ENCODE data around the gene WDR70. TPM values are rescaled to one million over a fixed set of nuclear protein-coding genes. Genes with fewer than 3 reads are reported as not detected.
"Not testable (repeated sequence)": the region's sequence is repeated elsewhere in the genome, so short reads cannot be mapped to it uniquely, and the experiment has no call there.

The WDR70 gene
- polyA plus RNA-seq, 1 of the 3 experiments (the other 2 are of a cell fraction): 14.2 TPM

GRCh38 chr5:37645707-37646106, 266.6 kb downstream of the WDR70 start:
- peaks cover 0 to 13% of the 10 kb centered on the region in 2 experiments for H3K36me3 ChIP-seq (replicated peaks in 1 of 2; ENCODE audit: control insufficient read depth in 1 of 2, insufficient read depth in 2 of 2, low read length in 1 of 2)
- no peak overlapping the region for H2AFZ ChIP-seq (ENCODE audit: low read depth)
- H3K9ac ChIP-seq: no peak overlapping the region
- H4K20me1 ChIP-seq (ENCODE audit: insufficient read depth): no peaks in the 10 kb centered on the region
- no peaks in the 10 kb centered on the region for H3F3A ChIP-seq (replicated peaks; ENCODE audit: insufficient read depth)
- H3K9me3 ChIP-seq: peaks cover 20% of the 10 kb centered on the region; the same call in 1 of the 2 replicates
- CTCF ChIA-PET: no interaction called here
- POLR2A ChIA-PET: no interaction called here
- no peak for TF ChIP-seq MXI1 (IDR thresholded peaks at IDR 0.05; ENCODE audit: low read depth, low read length)
- TF ChIP-seq TCF12 (IDR thresholded peaks at IDR 0.05): no peak
- TF ChIP-seq SMC3 (IDR thresholded peaks at IDR 0.05; ENCODE audit: low read depth, low read length): no peak
- no peak for TF ChIP-seq RFX5 (IDR thresholded peaks at IDR 0.05; ENCODE audit: low read length)
- no peak for TF ChIP-seq FOSL2 (IDR thresholded peaks at IDR 0.05; ENCODE audit: borderline replicate concordance, low read depth)
- no peak for TF ChIP-seq RAD21 (IDR thresholded peaks at IDR 0.05; ENCODE audit: low read length)
- no peak for TF ChIP-seq GATA2 (CRISPR knock-in tag; IDR thresholded peaks at IDR 0.05)
- no peak for TF ChIP-seq TEAD4 (IDR thresholded peaks at IDR 0.05; ENCODE audit: borderline replicate concordance, insufficient read depth)
- no peak for TF ChIP-seq TAF1 (IDR thresholded peaks at IDR 0.05; ENCODE audit: borderline replicate concordance, low read depth, low read length)
- TF ChIP-seq NRF1 (IDR thresholded peaks at IDR 0.05; ENCODE audit: low read depth, low read length): no peak
- no peak for TF ChIP-seq NFIC (IDR thresholded peaks at IDR 0.05; ENCODE audit: borderline replicate concordance)
- TF ChIP-seq, protein P1, sequence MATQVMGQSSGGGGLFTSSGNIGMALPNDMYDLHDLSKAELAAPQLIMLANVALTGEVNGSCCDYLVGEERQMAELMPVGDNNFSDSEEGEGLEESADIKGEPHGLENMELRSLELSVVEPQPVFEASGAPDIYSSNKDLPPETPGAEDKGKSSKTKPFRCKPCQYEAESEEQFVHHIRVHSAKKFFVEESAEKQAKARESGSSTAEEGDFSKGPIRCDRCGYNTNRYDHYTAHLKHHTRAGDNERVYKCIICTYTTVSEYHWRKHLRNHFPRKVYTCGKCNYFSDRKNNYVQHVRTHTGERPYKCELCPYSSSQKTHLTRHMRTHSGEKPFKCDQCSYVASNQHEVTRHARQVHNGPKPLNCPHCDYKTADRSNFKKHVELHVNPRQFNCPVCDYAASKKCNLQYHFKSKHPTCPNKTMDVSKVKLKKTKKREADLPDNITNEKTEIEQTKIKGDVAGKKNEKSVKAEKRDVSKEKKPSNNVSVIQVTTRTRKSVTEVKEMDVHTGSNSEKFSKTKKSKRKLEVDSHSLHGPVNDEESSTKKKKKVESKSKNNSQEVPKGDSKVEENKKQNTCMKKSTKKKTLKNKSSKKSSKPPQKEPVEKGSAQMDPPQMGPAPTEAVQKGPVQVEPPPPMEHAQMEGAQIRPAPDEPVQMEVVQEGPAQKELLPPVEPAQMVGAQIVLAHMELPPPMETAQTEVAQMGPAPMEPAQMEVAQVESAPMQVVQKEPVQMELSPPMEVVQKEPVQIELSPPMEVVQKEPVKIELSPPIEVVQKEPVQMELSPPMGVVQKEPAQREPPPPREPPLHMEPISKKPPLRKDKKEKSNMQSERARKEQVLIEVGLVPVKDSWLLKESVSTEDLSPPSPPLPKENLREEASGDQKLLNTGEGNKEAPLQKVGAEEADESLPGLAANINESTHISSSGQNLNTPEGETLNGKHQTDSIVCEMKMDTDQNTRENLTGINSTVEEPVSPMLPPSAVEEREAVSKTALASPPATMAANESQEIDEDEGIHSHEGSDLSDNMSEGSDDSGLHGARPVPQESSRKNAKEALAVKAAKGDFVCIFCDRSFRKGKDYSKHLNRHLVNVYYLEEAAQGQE (IDR thresholded peaks at IDR 0.05; ENCODE audit: low read depth, low read length): no peak
- TF ChIP-seq EZH2phosphoT487 (IDR thresholded peaks at IDR 0.05; ENCODE audit: borderline replicate concordance, low read depth): no peak
- no peak for TF ChIP-seq EP300 (IDR thresholded peaks at IDR 0.05; ENCODE audit: borderline replicate concordance in 1 of 2, low read depth in 1 of 2, low read length in 1 of 2)
- DNase-seq: no peak
- no peak overlapping the region for H3K27ac ChIP-seq (ENCODE audit: low read depth in 2 of 2, low read length in 1 of 2)
- no peaks in the 10 kb centered on the region for H3K27me3 ChIP-seq (ENCODE audit: insufficient read depth)
- no peaks in the 10 kb centered on the region; the same call in 1 of the 2 replicates for H3K79me2 ChIP-seq (ENCODE audit: insufficient read depth)
- no peak overlapping the region for H3K4me3 ChIP-seq (ENCODE audit: low read depth in 2 of 2, low read length in 1 of 2)
- WGBS (ENCODE audit: low lambda C conversion rate): 4% methylated on average over 1 of the region's 1 CpG
- H3K9me2 ChIP-seq: no peaks in the 10 kb centered on the region
- no peaks in the 10 kb centered on the region for H3K4me1 ChIP-seq (ENCODE audit: control insufficient read depth in 1 of 2, insufficient read depth in 2 of 2, low read depth in 1 of 2, low read length in 1 of 2)
- no peak overlapping the region for H3K4me2 ChIP-seq

- H3K9ac ChIP-seq: not testable (repeated sequence)
Measured at GRCh38 chr5:37654566-37654965, 275.4 kb downstream of the WDR70 start.

More at GRCh38 chr5:37654566-37654965, 275.4 kb downstream of the WDR70 start:
- DNase-seq; H3K4me1 ChIP-seq (ENCODE audit: control insufficient read depth in 1 of 2, insufficient read depth in 2 of 2, low read depth in 1 of 2, low read length in 1 of 2); H4K20me1 ChIP-seq (ENCODE audit: insufficient read depth); H3F3A ChIP-seq (replicated peaks; ENCODE audit: insufficient read depth); POLR2A ChIA-PET; H3K4me2 ChIP-seq; H2AFZ ChIP-seq (ENCODE audit: low read depth); H3K36me3 ChIP-seq (replicated peaks in 1 of 2; ENCODE audit: control insufficient read depth in 1 of 2, insufficient read depth in 2 of 2, low read length in 1 of 2); H3K9me3 ChIP-seq; H3K4me3 ChIP-seq (ENCODE audit: low read depth in 2 of 2, low read length in 1 of 2); CTCF ChIA-PET; H3K27me3 ChIP-seq (ENCODE audit: insufficient read depth); H3K27ac ChIP-seq (ENCODE audit: low read depth in 2 of 2, low read length in 1 of 2); H3K9me2 ChIP-seq; H3K79me2 ChIP-seq (ENCODE audit: insufficient read depth): not testable (repeated sequence)
- 59% methylated on average over 1 of the region's 1 CpG for whole genome bisulfite sequencing (ENCODE audit: low lambda C conversion rate)
